Endothelial cell of umbilical vein (primary cell): ENCODE data around the gene GGT6. TPM values are rescaled to one million over a fixed set of nuclear protein-coding genes. Genes with fewer than 3 reads are reported as not detected.

Source experiments
- BruUV-seq: library from RNA; stranded (reverse); fragments of 400-500 nt; replicated peaks from 2 replicates; lab custom pipeline; 2021; lab: Mats Ljungman, UMichigan
- CTCF ChIA-PET: fragments of 300-600, 350-600 bp; sonication (Branson Sonifier 250); formaldehyde crosslinking; loops from one replicate; lab custom pipeline; 2021; ENCODE audit warnings: antibody characterized with exemption, inconsistent platforms; lab: Charles Lee
- POLR2A ChIA-PET: fragments of 300-600, 350-600 bp; sonication (Branson Sonifier 250); formaldehyde crosslinking; loops from one replicate; lab custom pipeline; 2021; ENCODE audit warnings: antibody characterized with exemption, inconsistent platforms; lab: Charles Lee
- DNase-seq: peaks from one replicate; pipeline ENCODE4 v3.0.0-alpha.2; 2011; ENCODE audit warnings: low read depth, low spot score
- FAIRE-seq: peaks from 2 replicates; lab custom pipeline; 2011; peaks lifted over from hg19 to GRCh38; lab: Jason Lieb, UNC
- H2AFZ ChIP-seq: 2 replicates; pipeline ENCODE4 v1.6.0; 2012; ENCODE audit warnings: low read depth, low read length, control low read depth, inconsistent platforms
- H3K27ac ChIP-seq: 2 replicates; pipeline ENCODE4 v1.5.1; 2011; ENCODE audit warnings: low read depth, mild to moderate bottlenecking, control low read depth, low read length, moderate library complexity; ENCODE audit not compliant: insufficient read depth
- H3K27me3 ChIP-seq, 2 experiments: 2 replicates each; pipeline versions ENCODE4 v1.6.0 to v1.6.1; 2011; ENCODE audit warnings: low read length in 2 of 2, mixed read lengths in 1 of 2; ENCODE audit not compliant: control insufficient read depth in 2 of 2, insufficient read depth in 2 of 2
- H3K36me3 ChIP-seq, 2 experiments: 2 replicates in 1 of 2; 3 replicates in 1 of 2; pipeline ENCODE4 v1.5.1; 2011; ENCODE audit warnings: low read length in 2 of 2, mild to moderate bottlenecking in 1 of 2, moderate library complexity in 1 of 2; ENCODE audit not compliant: control insufficient read depth in 2 of 2, insufficient read depth in 2 of 2; ENCODE audit errors: extremely low read depth in 1 of 2
- H3K4me1 ChIP-seq: 3 replicates; pipeline ENCODE4 v1.5.1; 2011; ENCODE audit warnings: mild to moderate bottlenecking, low read length; ENCODE audit not compliant: control insufficient read depth, insufficient read depth; ENCODE audit errors: extremely low read depth
- H3K4me2 ChIP-seq: 2 replicates; pipeline ENCODE4 v1.6.1; 2011; ENCODE audit warnings: low read length, control low read depth, mixed read lengths; ENCODE audit not compliant: insufficient read depth
- H3K4me3 ChIP-seq, 3 experiments: fragments of 200-600 bp in 1 of 3; sonication (generic), shearing (Covaris generic) in 1 of 3; replicated peaks in 1 of 3; 2 replicates each; pipeline ENCODE4 v1.5.1; 2011 to 2016; ENCODE audit warnings: control low read depth in 3 of 3, low read length in 3 of 3, mild to moderate bottlenecking in 2 of 3, inconsistent platforms in 1 of 3, low read depth in 1 of 3, moderate library complexity in 1 of 3; ENCODE audit not compliant: insufficient read depth in 1 of 3
- H3K79me2 ChIP-seq: 2 replicates; pipeline ENCODE4 v1.6.0; 2012; ENCODE audit warnings: low read length, inconsistent platforms; ENCODE audit not compliant: control insufficient read depth, insufficient read depth
- H3K9ac ChIP-seq: replicated peaks from 2 replicates; pipeline ENCODE3; 2011; ENCODE audit warnings: low read length, control low read depth; ENCODE audit not compliant: insufficient read depth; ENCODE audit errors: extremely low read depth
- H3K9me1 ChIP-seq: replicated peaks from 3 replicates; pipeline ENCODE4 v1.6.0; 2011; ENCODE audit warnings: mild to moderate bottlenecking, low read length; ENCODE audit not compliant: control insufficient read depth, insufficient read depth; ENCODE audit errors: extremely low read depth
- H3K9me3 ChIP-seq: replicated peaks from 2 replicates; pipeline ENCODE4 v1.5.1; 2012; ENCODE audit warnings: low read length, inconsistent platforms; ENCODE audit not compliant: control insufficient read depth, insufficient read depth
- H4K20me1 ChIP-seq: replicated peaks from 2 replicates; pipeline ENCODE3; 2011; ENCODE audit warnings: mild to moderate bottlenecking, low read length; ENCODE audit not compliant: control insufficient read depth, insufficient read depth; ENCODE audit errors: extremely low read depth
- EZH2 ChIP-seq: IDR thresholded peaks from 2 replicates; pipeline ENCODE4 v1.6.1; 2012; ENCODE audit warnings: borderline replicate concordance, low read depth, mild to moderate bottlenecking, moderate library complexity, low read length, inconsistent platforms; ENCODE audit not compliant: severe bottlenecking
- FOS ChIP-seq: IDR thresholded peaks from 2 replicates; pipeline ENCODE4 v1.6.1; 2011; ENCODE audit warnings: mild to moderate bottlenecking, low read length, moderate library complexity, borderline replicate concordance; ENCODE audit not compliant: insufficient read depth
- GATA2 ChIP-seq: IDR thresholded peaks from 2 replicates; pipeline ENCODE4 v1.7.0; 2011; ENCODE audit warnings: low read depth, mild to moderate bottlenecking, moderate library complexity, mixed read lengths, low read length; ENCODE audit not compliant: insufficient read length, insufficient read depth
- JUN ChIP-seq: IDR thresholded peaks from 2 replicates; pipeline ENCODE4 v1.6.1; 2011; ENCODE audit warnings: borderline replicate concordance, low read depth; ENCODE audit not compliant: insufficient read length, insufficient read depth
- MYC ChIP-seq: IDR thresholded peaks from one replicate; pipeline ENCODE4 v1.6.1; 2011; ENCODE audit warnings: mild to moderate bottlenecking, low read depth, low read length
- POLR2A ChIP-seq: IDR thresholded peaks from 2 replicates; pipeline ENCODE4 v1.6.1; 2012; ENCODE audit warnings: low read depth, mild to moderate bottlenecking, control low read depth, low read length
- POLR2AphosphoS5 ChIP-seq: IDR thresholded peaks from 2 replicates; pipeline ENCODE4 v1.6.1; 2012; ENCODE audit warnings: low read depth, mild to moderate bottlenecking, control low read depth, low read length, moderate library complexity; ENCODE audit not compliant: insufficient read depth
- dilution Hi-C: fragments of 300-500 bp; cut with MboI; formaldehyde crosslinking; loops from one replicate; pipeline ENCODE4 v1.15.0; 2019; ENCODE audit warnings: low sequenced_read_pairs; ENCODE audit not compliant: extremely low pct_ligation_motif_present
- intact Hi-C: fragments of 100-400 bp; cut with micrococcal nuclease; formaldehyde crosslinking; loops from one replicate; pipeline ENCODE4 v1.10.0; 2022
- polyA plus RNA-seq, 4 experiments: library from polyadenylated mRNA; depleted of rRNA in 3 of 4; stranded (reverse) in 3 of 4; unstranded in 1 of 4; fragments of >200 nt; gene quantifications; 2 replicates each; pipeline versions ENCODE4 v1.2.1 to v1.2.3, GENCODE V29; 2011 to 2012; ENCODE audit warnings: missing spikeins in 1 of 4
- total RNA-seq: library from RNA; stranded (reverse); gene quantifications from 2 replicates; pipeline ENCODE4 v1.2.3, GENCODE V29; 2021
- TF ChIP-seq, protein P1 (sequence below): IDR thresholded peaks from 2 replicates; pipeline ENCODE4 v1.6.1; 2011; ENCODE audit not compliant: insufficient read depth, insufficient read length
- TF ChIP-seq, protein P2 (sequence below), 2 donors: IDR thresholded peaks; 1 replicate in 1 of 2; 2 replicates in 1 of 2; pipeline ENCODE4 v1.5.1; 2011; ENCODE audit warnings: low read length in 2 of 2, mild to moderate bottlenecking in 2 of 2, moderate library complexity in 2 of 2, control low read depth in 1 of 2, inconsistent platforms in 1 of 2, low read depth in 1 of 2; ENCODE audit not compliant: insufficient read depth in 1 of 2; ENCODE audit errors: extremely low read depth in 1 of 2

GGT6 gene
- total and polyA plus RNA-seq, 2 donors (not counting 3 experiments of a cell fraction or from before 2014, with no cell fraction given): not detected

DNA sequence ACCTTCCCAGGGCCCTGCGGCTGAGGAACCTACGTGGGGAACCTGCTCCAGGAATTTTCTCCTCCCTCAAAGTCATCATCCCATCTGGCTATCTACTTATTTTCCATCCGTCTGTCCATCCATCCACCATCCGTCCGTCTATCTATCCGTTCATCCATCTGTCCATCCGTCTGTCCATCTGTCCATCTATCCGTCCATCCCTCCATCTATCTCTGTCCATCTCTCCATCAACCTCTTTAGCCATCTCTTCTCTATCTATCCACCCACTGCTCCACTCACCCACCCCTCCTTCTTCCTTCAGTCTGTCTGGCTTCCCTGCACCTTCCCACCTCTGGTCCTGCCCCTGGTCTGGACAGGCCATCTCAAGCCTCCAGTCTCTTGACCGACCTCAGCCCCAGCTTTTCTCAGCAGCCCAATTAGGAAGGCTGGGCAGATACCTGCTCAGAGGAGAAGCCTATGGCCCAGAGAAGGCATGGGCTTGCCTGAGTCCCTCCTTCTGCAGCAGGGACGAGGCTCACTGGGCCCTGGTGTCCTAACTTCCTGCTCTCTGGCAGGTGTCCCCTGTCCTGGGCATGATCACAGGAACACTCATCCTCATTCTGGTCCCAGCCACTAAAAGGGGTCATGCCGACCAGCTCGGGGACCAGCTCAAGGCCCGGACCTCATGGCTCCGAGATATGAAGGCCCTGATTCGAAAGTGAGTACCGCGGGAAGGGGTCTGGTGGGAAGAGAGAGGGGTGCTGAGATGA lies 28.2 kb downstream of the GGT6 start:
- ChIA-PET POLR2A (no interaction called here), CTCF (interaction anchor here (0.5 to 1.2 kb wide), 4 partner anchors 10 to 40 kb away, joined by 3 read pairs; no protein-coding TSS in a partner anchor)
- no peak overlapping the region for H2AFZ ChIP-seq
- dilution Hi-C loops: no loop called here
- H3K9me3 ChIP-seq: no peaks in the 10 kb centered on the region
- no peaks in the 10 kb centered on the region for H4K20me1 ChIP-seq
- H3K4me2 ChIP-seq: peak overlapping the region; percentile 27
- peaks cover 67% of the 10 kb centered on the region for H3K4me1 ChIP-seq
- H3K79me2 ChIP-seq: no peaks in the 10 kb centered on the region
- BruUV-seq: TSS peak; percentile 32
- H3K9me1 ChIP-seq: no peaks in the 10 kb centered on the region
- no peaks in the 10 kb centered on the region for H3K27me3 ChIP-seq
- FAIRE-seq (peak; percentile 65), DNase-seq (no peak)
- peak overlapping the region; percentile 49 for H3K9ac ChIP-seq
- peaks cover 0 to 10% of the 10 kb centered on the region in 2 experiments for H3K36me3 ChIP-seq
- TF ChIP-seq EZH2: no peak
- H3K4me3 ChIP-seq: no peak overlapping the region
- intact Hi-C loops: loop anchor here (1.0 to 2.0 kb wide), 3 partner anchors 13 to 111 kb away; no protein-coding TSS in a partner anchor
- H3K27ac ChIP-seq: peak overlapping the region; percentile 89

DNA sequence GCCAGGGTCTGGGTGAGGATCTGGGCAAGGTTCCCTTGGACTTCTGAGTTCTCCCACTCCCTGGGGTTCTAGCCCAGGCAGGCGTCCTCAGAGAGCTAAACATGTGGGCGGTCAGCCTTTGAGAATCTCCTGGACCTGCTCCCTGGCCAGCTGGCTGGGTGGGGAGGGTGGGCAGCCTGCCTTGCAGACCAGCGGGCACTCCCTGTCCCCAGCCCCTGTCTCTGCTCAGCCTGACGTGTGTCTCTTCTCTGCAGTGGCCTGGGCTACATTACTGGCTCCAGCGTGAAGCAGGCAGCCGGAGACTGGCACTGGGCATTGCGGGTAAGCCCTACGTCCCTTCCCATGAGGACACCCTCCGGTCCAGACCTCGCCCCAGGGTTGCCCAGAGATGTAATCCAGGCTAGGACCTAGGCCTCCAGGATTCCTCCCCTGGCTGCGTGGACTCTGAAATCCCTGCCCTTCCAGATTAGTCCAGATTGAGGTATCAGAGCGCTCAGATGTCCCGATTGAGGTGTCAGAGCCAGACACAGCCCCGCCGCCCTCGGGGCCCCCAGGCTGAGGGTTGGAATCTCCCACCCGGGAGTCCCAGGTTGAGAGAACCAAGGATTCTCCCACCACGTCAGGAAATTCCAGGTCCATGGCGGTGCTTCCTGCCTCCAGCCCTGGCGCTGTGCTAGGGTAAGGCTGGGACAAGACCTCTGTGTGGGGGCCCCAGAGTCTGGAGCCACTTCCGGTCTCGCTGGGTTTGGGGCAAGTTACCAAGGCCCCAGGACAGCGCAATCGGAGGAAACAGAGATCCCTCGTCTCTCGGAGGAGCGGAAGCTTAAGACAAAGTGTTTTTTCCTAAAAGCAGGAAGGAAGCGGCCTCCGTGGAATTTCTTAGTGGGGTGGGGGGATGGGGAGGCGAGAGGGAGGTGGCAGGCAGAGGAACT lies 29.3 kb downstream of the GGT6 start:
- H4K20me1 ChIP-seq: no peaks in the 10 kb centered on the region
- H3K4me3 ChIP-seq: no peak overlapping the region
- POLR2A ChIA-PET: no interaction called here
- TF ChIP-seq, protein P1, sequence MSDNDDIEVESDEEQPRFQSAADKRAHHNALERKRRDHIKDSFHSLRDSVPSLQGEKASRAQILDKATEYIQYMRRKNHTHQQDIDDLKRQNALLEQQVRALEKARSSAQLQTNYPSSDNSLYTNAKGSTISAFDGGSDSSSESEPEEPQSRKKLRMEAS: no peak
- TF ChIP-seq JUN (peak; percentile 45), POLR2AphosphoS5 (peak; percentile 88), FOS (peak; percentile 41), MYC (no peak), GATA2 (peak; percentile 83), POLR2A (peak; percentile 63), EZH2 (no peak)
- TF ChIP-seq, protein P2, sequence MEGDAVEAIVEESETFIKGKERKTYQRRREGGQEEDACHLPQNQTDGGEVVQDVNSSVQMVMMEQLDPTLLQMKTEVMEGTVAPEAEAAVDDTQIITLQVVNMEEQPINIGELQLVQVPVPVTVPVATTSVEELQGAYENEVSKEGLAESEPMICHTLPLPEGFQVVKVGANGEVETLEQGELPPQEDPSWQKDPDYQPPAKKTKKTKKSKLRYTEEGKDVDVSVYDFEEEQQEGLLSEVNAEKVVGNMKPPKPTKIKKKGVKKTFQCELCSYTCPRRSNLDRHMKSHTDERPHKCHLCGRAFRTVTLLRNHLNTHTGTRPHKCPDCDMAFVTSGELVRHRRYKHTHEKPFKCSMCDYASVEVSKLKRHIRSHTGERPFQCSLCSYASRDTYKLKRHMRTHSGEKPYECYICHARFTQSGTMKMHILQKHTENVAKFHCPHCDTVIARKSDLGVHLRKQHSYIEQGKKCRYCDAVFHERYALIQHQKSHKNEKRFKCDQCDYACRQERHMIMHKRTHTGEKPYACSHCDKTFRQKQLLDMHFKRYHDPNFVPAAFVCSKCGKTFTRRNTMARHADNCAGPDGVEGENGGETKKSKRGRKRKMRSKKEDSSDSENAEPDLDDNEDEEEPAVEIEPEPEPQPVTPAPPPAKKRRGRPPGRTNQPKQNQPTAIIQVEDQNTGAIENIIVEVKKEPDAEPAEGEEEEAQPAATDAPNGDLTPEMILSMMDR (IDR thresholded peaks at IDR 0.05; ENCODE audit: extremely low read depth in 1 of 2, insufficient read depth in 1 of 2, low read depth in 1 of 2, low read length in 2 of 2): no peak
- H3K36me3 ChIP-seq: peaks cover 0 to 10% of the 10 kb centered on the region in 2 experiments
- no peaks in the 10 kb centered on the region for H3K79me2 ChIP-seq
- peak overlapping the region; percentile 49 for H3K9ac ChIP-seq
- no peaks in the 10 kb centered on the region for H3K9me3 ChIP-seq
- no peaks in the 10 kb centered on the region for H3K9me1 ChIP-seq
- FAIRE-seq (peak; percentile 99), DNase-seq (peak; percentile 97)
- H3K27ac ChIP-seq: peak overlapping the region; percentile 89
- CTCF ChIA-PET: interaction anchor here (0.5 to 1.0 kb wide), 5 partner anchors 9 to 110 kb away, joined by 3 to 6 read pairs (median 3); no protein-coding TSS in a partner anchor
- peak overlapping the region; percentile 28 for H2AFZ ChIP-seq
- no peaks in the 10 kb centered on the region for H3K27me3 ChIP-seq
- H3K4me1 ChIP-seq: peaks cover 57% of the 10 kb centered on the region
- peak overlapping the region; percentile 27 for H3K4me2 ChIP-seq
- dilution Hi-C loops (no loop called here), intact Hi-C loops (loop anchor here (1.0 to 2.0 kb wide), 3 partner anchors 12 to 110 kb away; no protein-coding TSS in a partner anchor)
- BruUV-seq: TSS peak; percentile 12
